IMR-90 (cell line): Measurements from ENCODE around the gene IFNLR1.

ENCODE experiments used
- BHLHE40 ChIP-seq: fragments of 150-350 bp; IDR thresholded peaks from 2 replicates; pipeline ENCODE4 v1.6.1; 2016; ENCODE audit warnings: mild to moderate bottlenecking, low read depth, low read length
- CEBPB ChIP-seq: IDR thresholded peaks from 2 replicates; pipeline ENCODE4 v1.6.1; 2012; ENCODE audit warnings: low read depth, low read length, improper control_type of control experiment
- CHD1 ChIP-seq: IDR thresholded peaks from 2 replicates; pipeline ENCODE4 v1.6.1; 2012; ENCODE audit warnings: low read depth, low read length, improper control_type of control experiment
- MAFK ChIP-seq: IDR thresholded peaks from 2 replicates; pipeline ENCODE4 v1.6.1; 2012; ENCODE audit warnings: low read depth, low read length, improper control_type of control experiment
- MAZ ChIP-seq: IDR thresholded peaks from 2 replicates; pipeline ENCODE4 v1.6.1; 2012; ENCODE audit warnings: low read depth, mild to moderate bottlenecking, low read length, improper control_type of control experiment, moderate library complexity, borderline replicate concordance
- MXI1 ChIP-seq: IDR thresholded peaks from 2 replicates; pipeline ENCODE4 v1.6.1; 2012; ENCODE audit warnings: low read depth, mild to moderate bottlenecking, low read length, moderate library complexity, borderline replicate concordance
- POLR2A ChIP-seq: IDR thresholded peaks from 2 replicates; pipeline ENCODE4 v1.6.1; 2012; ENCODE audit warnings: mild to moderate bottlenecking, low read depth, low read length
- RAD21 ChIP-seq: IDR thresholded peaks from 2 replicates; pipeline ENCODE4 v1.6.1; 2012; ENCODE audit warnings: low read length, improper control_type of control experiment
- RCOR1 ChIP-seq: IDR thresholded peaks from 2 replicates; pipeline ENCODE4 v1.6.1; 2012; ENCODE audit warnings: mild to moderate bottlenecking, low read length, improper control_type of control experiment; ENCODE audit not compliant: insufficient replicate concordance
- RFX5 ChIP-seq: IDR thresholded peaks from 2 replicates; pipeline ENCODE4 v1.8.0; 2012; ENCODE audit warnings: low read depth, mild to moderate bottlenecking, low read length, moderate library complexity
- SMC3 ChIP-seq: fragments of 150-350 bp; IDR thresholded peaks from 2 replicates; pipeline ENCODE4 v1.6.1; 2016; ENCODE audit warnings: low read depth, mild to moderate bottlenecking, antibody characterized with exemption, low read length, moderate library complexity
- TF ChIP-seq, protein P1 (sequence below): conservative IDR thresholded peaks from 2 replicates; pipeline ENCODE4 v1.5.1; 2012; ENCODE audit warnings: mild to moderate bottlenecking, low read depth, low read length, improper control_type of control experiment
- TF ChIP-seq, protein P2 (sequence below): fragments of 150-350 bp; IDR thresholded peaks from 2 replicates; pipeline ENCODE4 v1.6.1; 2017; ENCODE audit warnings: mild to moderate bottlenecking, antibody characterized with exemption, low read length, low read depth

DNA sequence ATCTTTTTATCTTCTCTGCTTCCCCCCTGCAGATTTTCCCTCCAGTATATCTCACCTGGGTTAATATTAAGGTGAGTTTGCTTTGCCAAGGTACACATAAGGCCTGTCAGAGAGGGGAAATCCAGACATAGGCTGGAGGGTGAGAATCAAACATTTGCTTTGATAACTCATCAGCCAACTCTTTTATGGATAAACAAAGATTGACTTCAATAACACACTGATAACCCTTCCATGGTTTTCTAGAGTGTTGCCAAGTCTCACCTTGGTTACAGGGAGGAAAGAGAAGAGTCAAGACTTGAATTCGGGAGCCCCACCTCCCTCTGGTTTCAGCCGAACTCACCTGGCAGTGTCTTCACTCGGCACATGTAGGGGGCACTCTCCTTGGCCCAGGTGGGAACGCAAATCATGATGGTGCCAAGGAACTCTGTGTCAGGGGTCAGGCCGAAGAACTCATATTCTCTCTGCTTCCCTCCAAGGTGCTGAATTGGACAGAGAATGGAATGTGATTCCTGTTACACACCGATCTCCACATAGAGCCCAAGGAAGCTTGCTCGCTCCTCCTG, 59.2 kb downstream of the IFNLR1 start:
- no peak for TF ChIP-seq POLR2A
- TF ChIP-seq, protein P1, sequence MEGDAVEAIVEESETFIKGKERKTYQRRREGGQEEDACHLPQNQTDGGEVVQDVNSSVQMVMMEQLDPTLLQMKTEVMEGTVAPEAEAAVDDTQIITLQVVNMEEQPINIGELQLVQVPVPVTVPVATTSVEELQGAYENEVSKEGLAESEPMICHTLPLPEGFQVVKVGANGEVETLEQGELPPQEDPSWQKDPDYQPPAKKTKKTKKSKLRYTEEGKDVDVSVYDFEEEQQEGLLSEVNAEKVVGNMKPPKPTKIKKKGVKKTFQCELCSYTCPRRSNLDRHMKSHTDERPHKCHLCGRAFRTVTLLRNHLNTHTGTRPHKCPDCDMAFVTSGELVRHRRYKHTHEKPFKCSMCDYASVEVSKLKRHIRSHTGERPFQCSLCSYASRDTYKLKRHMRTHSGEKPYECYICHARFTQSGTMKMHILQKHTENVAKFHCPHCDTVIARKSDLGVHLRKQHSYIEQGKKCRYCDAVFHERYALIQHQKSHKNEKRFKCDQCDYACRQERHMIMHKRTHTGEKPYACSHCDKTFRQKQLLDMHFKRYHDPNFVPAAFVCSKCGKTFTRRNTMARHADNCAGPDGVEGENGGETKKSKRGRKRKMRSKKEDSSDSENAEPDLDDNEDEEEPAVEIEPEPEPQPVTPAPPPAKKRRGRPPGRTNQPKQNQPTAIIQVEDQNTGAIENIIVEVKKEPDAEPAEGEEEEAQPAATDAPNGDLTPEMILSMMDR, result no peak
- no peak for TF ChIP-seq CEBPB
- TF ChIP-seq RFX5, result no peak
- TF ChIP-seq SMC3, result no peak
- no peak for TF ChIP-seq RAD21
- no peak for TF ChIP-seq BHLHE40
- no peak for TF ChIP-seq MXI1
- TF ChIP-seq MAZ, result no peak
- TF ChIP-seq MAFK, result no peak
- no peak for TF ChIP-seq RCOR1
- TF ChIP-seq CHD1, result no peak
- TF ChIP-seq, protein P2, sequence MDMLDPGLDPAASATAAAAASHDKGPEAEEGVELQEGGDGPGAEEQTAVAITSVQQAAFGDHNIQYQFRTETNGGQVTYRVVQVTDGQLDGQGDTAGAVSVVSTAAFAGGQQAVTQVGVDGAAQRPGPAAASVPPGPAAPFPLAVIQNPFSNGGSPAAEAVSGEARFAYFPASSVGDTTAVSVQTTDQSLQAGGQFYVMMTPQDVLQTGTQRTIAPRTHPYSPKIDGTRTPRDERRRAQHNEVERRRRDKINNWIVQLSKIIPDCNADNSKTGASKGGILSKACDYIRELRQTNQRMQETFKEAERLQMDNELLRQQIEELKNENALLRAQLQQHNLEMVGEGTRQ, result no peak
